Karpas-422 (cell line): ENCODE results near the gene IQCH. TPM values are rescaled to one million over a fixed set of nuclear protein-coding genes. Genes with fewer than 3 reads are reported as not detected.
"Not testable (repeated sequence)": the region's sequence is repeated elsewhere in the genome, so short reads cannot be mapped to it uniquely, and the experiment has no call there.

Experiments
- DNase-seq: peaks from one replicate; pipeline ENCODE4 v3.0.0-alpha.2; 2015
- H2AFZ ChIP-seq: fragments of 200-600 bp; sonication (generic); 2 replicates; pipeline ENCODE4 v1.6.1; 2014; ENCODE audit warnings: antibody characterized with exemption, low read length, mixed read lengths
- H3K27ac ChIP-seq: fragments of 200-600 bp; sonication (generic); 2 replicates; pipeline ENCODE4 v1.5.1; 2014; ENCODE audit warnings: mild to moderate bottlenecking, low read length, moderate library complexity
- H3K27me3 ChIP-seq: fragments of 200-600 bp; sonication (generic); 2 replicates; pipeline ENCODE4 v1.6.1; 2014; ENCODE audit warnings: low read length, mixed read lengths
- H3K36me3 ChIP-seq: fragments of 200-600 bp; sonication (generic); 2 replicates; pipeline ENCODE4 v1.6.1; 2014; ENCODE audit warnings: low read length, mixed read lengths; ENCODE audit not compliant: insufficient read depth
- H3K4me1 ChIP-seq: fragments of 200-600 bp; sonication (generic); 2 replicates; pipeline ENCODE4 v1.6.1; 2014; ENCODE audit warnings: mild to moderate bottlenecking, low read length, mixed read lengths
- H3K4me2 ChIP-seq: fragments of 200-600 bp; sonication (generic); 2 replicates; pipeline ENCODE4 v1.6.1; 2014; ENCODE audit warnings: low read length, low read depth, mild to moderate bottlenecking; ENCODE audit not compliant: poor library complexity, severe bottlenecking
- H3K4me3 ChIP-seq: fragments of 200-600 bp; sonication (generic); 2 replicates; pipeline ENCODE4 v1.5.1; 2014; ENCODE audit warnings: mild to moderate bottlenecking, antibody characterized with exemption, low read length, mixed read lengths
- H3K79me2 ChIP-seq: fragments of 200-600 bp; sonication (generic); 2 replicates; pipeline ENCODE4 v1.6.1; 2014; ENCODE audit warnings: mild to moderate bottlenecking, low read length, mixed read lengths
- H3K9ac ChIP-seq: fragments of 200-600 bp; sonication (generic); 2 replicates; pipeline ENCODE4 v1.6.0; 2014; ENCODE audit warnings: low read length
- H3K9me2 ChIP-seq: fragments of 200-600 bp; sonication (generic), shearing (Covaris generic); replicated peaks from 2 replicates; pipeline ENCODE4 v1.6.0; 2014; ENCODE audit warnings: mild to moderate bottlenecking, low read length, moderate library complexity; ENCODE audit not compliant: insufficient read depth
- H3K9me3 ChIP-seq: fragments of 300-700, 200-600 bp; sonication (generic); 2 replicates; pipeline ENCODE4 v1.6.1; 2014; ENCODE audit warnings: low read length, mixed read lengths
- H4K20me1 ChIP-seq: fragments of 200-600 bp; sonication (generic); 2 replicates; pipeline ENCODE4 v1.6.1; 2014; ENCODE audit warnings: mild to moderate bottlenecking, antibody characterized with exemption, low read length, low read depth; ENCODE audit not compliant: insufficient read depth
- total RNA-seq: library from RNA; depleted of rRNA; stranded (reverse); fragments of >200 nt; shearing (Covaris generic); gene quantifications from 2 replicates; pipeline ENCODE4 v1.2.3, GENCODE V29; 2014; ENCODE audit warnings: low replicate concordance

Gene IQCH
- total RNA-seq, 1 experiment from 2014 or later: 2.4 TPM

DNA sequence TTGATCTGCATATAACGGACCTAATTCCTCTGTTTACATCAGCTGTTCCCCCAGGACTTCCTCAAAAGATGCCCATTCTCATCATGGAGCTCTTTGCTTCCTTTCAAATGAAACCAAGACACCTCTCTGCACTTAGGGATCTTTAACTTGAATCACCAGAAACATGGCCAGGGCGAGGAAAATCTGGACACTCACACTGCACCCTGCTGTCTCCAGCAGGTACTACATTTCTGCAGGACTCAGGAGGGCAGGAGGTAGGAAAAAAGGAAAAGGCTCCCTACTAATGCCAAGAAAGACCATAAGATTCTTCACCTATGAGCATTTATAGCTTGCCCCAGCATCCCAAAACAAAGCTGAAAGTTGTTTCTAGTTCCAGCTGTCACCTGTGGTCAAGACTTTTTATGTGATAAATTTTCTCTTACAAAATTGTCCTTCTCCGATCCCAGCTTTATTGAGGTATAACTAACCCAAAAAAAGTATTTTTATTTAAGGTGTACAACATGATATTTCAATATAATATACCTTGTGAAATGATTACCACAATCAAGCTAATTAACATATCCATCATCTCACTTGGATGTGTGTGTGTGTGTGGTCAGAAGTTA lies 179.0 kb downstream of the IQCH start:
- Histone ChIP-seq H3K4me3 (no peak overlapping the region), H3K9ac (no peak overlapping the region), H4K20me1 (no peaks in the 10 kb centered on the region), H3K27me3 (no peaks in the 10 kb centered on the region), H2AFZ (no peak overlapping the region), H3K4me2 (no peak overlapping the region), H3K4me1 (no peaks in the 10 kb centered on the region), H3K9me2 (no peaks in the 10 kb centered on the region), H3K9me3 (no peaks in the 10 kb centered on the region), H3K27ac (no peak overlapping the region), H3K36me3 (no peaks in the 10 kb centered on the region), H3K79me2 (no peaks in the 10 kb centered on the region)
- peak; percentile 79 for DNase-seq

DNA sequence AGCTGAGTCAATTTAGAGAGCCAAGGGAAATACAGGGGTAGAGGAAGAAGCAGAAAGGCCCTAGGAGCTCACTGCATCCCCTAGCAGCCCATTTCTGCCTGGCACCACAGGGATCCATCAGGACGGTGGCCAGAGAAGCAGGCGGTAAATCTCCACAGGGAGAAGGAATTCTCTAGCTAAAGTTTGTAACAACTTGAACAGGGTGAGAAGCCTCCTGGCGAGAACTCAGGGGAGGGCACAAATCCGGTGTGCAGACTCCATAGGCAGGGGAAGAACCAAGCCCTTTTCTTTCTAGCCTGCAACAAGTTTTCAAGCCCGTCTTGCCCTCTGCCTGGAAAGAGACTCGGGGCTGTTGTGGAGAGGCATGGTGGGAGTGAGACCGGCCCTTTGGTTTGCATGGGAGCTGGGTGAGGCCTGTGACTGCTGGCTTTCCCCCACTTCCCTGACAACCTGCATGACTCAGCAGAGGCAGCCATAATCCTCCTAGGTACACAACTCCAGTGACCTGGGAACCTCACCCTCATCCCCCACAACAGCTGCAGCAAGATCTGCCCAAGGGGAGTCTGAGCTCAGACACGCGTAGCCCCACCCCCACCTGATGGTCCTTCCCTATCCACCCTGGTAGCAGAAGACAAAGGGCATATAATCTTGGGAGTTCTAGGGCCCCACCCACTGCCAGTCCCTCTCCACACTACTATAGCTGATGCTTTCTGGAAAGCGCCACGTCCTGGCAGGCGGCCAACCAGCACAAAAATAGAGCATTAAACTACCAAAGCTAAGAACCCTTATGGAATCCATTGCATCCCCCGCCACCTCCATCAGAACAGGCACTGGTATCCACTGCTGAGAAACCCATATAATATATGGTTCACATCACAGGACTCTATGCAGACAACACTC lies 182.0 kb downstream of the IQCH start:
- not testable (repeated sequence) for H3K4me3 ChIP-seq, H3K27me3 ChIP-seq, H3K27ac ChIP-seq, DNase-seq, H3K79me2 ChIP-seq, H3K4me1 ChIP-seq, H3K4me2 ChIP-seq, H3K9me3 ChIP-seq, H4K20me1 ChIP-seq, H3K9me2 ChIP-seq, H2AFZ ChIP-seq, H3K36me3 ChIP-seq, H3K9ac ChIP-seq

DNA sequence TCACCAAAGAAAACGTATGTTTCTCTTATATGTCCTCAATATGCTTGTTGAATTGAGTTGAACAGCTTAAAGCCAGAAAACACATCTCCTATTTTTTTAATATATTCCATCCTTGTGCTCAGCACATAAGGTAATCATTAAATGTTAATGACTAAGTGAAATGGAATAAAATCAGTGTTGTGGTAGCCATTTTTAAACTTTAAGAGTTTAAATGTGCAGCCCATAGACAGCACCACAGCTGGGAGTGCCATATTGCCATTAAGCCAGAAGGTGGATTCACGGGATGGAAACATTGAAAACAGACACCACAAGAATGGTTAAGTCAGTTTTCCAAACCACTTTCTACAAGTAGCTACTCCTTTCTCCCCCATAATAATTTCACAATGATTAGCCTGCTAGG lies 189.5 kb downstream of the IQCH start:
- no peak overlapping the region for H3K27ac ChIP-seq
- no peaks in the 10 kb centered on the region for H3K4me1 ChIP-seq
- H3K27me3 ChIP-seq: no peaks in the 10 kb centered on the region
- no peaks in the 10 kb centered on the region for H3K36me3 ChIP-seq
- H3K79me2 ChIP-seq: no peaks in the 10 kb centered on the region
- no peak for DNase-seq
- no peaks in the 10 kb centered on the region for H3K9me3 ChIP-seq
- H4K20me1 ChIP-seq: no peaks in the 10 kb centered on the region
- no peak overlapping the region for H3K4me2 ChIP-seq
- H3K9me2 ChIP-seq: no peaks in the 10 kb centered on the region
- H3K9ac ChIP-seq: no peak overlapping the region
- no peak overlapping the region for H2AFZ ChIP-seq
- no peak overlapping the region for H3K4me3 ChIP-seq

DNA sequence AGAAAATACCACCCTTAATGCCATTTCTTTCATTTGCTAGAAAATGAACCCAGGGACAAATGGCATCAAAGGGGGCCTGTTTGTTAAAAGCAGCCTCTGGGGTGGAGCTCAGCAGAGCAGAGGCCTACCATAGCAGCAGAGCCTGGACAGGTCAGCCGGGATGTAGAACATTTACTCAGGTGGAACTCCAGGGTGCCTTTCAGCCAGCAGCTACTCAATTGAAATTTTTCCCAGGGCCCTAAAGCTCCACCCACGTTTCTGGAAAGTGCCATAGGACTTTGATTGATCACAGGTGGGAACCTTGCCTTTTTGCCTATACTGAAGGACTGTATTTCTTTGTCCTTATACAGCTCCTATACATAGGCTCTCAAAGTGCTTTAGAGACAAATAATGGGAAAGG lies 191.9 kb downstream of the IQCH start:
- no peaks in the 10 kb centered on the region for H3K4me1 ChIP-seq
- H3K9me2 ChIP-seq: no peaks in the 10 kb centered on the region
- H2AFZ ChIP-seq: no peak overlapping the region
- H3K36me3 ChIP-seq: no peaks in the 10 kb centered on the region
- no peak overlapping the region for H3K4me2 ChIP-seq
- DNase-seq: peak; percentile 40
- no peaks in the 10 kb centered on the region for H3K27me3 ChIP-seq
- no peaks in the 10 kb centered on the region for H3K9me3 ChIP-seq
- H4K20me1 ChIP-seq: no peaks in the 10 kb centered on the region
- no peak overlapping the region for H3K9ac ChIP-seq
- no peak overlapping the region for H3K27ac ChIP-seq
- H3K4me3 ChIP-seq: no peak overlapping the region
- H3K79me2 ChIP-seq: no peaks in the 10 kb centered on the region

DNA sequence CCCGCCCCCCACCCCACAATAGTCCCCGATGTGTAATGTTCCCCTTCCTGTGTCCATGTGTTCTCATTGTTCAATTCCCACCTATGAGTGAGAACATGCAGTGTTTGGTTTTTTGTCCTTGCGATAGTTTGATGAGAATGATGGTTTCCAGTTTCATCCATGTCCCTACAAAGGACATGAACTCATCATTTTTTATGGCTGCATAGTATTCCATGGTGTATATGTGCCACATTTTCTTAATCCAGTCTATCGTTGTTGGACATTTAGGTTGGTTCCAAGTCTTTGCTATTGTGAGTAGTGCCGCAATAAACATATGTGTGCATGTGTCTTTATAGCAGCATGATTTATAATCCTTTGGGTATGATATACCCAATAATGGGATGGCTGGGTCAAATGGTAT lies 193.8 kb downstream of the IQCH start:
- not testable (repeated sequence) for H3K4me2 ChIP-seq, H3K27ac ChIP-seq, H4K20me1 ChIP-seq, H3K9me3 ChIP-seq, DNase-seq, H3K9me2 ChIP-seq, H3K4me1 ChIP-seq, H3K4me3 ChIP-seq, H3K79me2 ChIP-seq, H3K9ac ChIP-seq, H3K36me3 ChIP-seq, H3K27me3 ChIP-seq, H2AFZ ChIP-seq

DNA sequence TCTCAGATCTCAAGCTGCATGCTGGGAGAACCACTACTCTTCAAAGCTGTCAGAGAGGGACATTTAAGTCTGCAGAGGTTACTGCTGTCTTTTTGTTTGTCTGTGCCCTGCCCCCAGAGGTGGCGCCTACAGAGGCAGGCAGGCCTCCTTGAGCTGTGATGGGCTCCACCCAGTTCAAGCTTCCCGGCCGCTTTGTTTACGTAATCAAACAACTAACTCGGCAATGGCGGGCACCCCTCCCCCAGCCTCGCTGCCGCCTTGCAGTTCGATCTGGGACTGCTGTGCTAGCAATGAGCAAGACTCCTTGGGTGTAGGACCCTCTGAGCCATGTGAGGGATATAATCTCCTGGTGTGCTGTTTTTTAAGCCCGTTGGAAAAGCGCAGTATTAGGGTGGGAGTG lies 199.1 kb downstream of the IQCH start:
- not testable (repeated sequence) for H3K9me2 ChIP-seq, H3K36me3 ChIP-seq, H3K27ac ChIP-seq, H3K27me3 ChIP-seq, H3K4me1 ChIP-seq, H3K9ac ChIP-seq, DNase-seq, H3K4me3 ChIP-seq, H3K4me2 ChIP-seq, H4K20me1 ChIP-seq, H2AFZ ChIP-seq, H3K9me3 ChIP-seq, H3K79me2 ChIP-seq

DNA sequence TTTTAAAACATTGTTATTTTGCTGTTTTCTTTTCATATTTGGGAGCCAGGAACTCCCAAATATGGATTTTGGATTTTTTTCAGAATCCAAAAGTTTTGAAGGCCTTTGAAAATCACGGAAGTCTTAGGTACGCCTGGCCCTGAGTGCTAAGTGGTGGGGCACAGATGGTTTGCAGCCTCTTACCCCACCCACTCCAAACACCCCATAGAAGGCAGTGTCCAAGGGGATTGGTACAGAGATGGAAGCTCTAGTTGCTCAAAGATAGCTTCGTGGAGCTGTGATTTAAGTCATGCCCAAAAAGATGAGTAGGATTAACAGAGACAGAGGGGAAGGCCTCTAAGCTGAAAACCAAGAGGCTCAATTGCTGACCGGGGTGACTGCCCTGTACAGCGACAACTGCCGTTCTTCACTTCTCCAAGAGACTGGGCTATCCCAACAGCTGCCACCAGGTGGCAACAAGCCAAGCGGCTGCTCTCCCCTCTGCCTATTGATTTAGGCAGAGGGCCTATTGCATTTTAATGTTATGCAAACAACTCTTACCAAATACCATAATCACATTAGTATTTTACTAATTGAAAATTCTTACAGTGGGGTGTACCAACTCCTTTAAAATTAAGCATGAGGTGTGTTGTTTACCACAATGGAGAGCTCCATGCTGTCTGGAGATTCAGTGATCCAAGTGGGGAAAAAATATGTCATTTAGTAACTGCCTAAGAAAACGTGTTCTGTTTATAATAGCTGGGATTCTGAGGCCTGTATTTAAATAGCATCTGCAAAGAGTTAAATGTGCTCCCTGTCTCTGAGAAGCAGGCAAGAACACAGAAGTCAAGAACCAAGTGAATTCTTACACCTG lies 202.3 kb downstream of the IQCH start:
- Histone ChIP-seq H3K79me2 (no peaks in the 10 kb centered on the region), H3K4me3 (no peak overlapping the region), H3K9ac (no peak overlapping the region), H3K36me3 (no peaks in the 10 kb centered on the region), H4K20me1 (no peaks in the 10 kb centered on the region), H3K4me2 (no peak overlapping the region), H3K27me3 (no peaks in the 10 kb centered on the region), H3K27ac (no peak overlapping the region), H2AFZ (no peak overlapping the region), H3K9me2 (no peaks in the 10 kb centered on the region), H3K9me3 (no peaks in the 10 kb centered on the region), H3K4me1 (peaks cover 2% of the 10 kb centered on the region; the same call in 1 of the 2 replicates)
- peak; percentile 92 for DNase-seq
